MM.1S (cell line): Measurements from ENCODE around the gene CIB4.

Source experiments
- CTCF ChIP-seq: fragments of 300-600 bp; sonication (generic); IDR thresholded peaks from 2 replicates; pipeline ENCODE4 v1.5.1; 2016; ENCODE audit warnings: antibody characterized with exemption, low read length, mixed read lengths
- EZH2 ChIP-seq: fragments of 300-600 bp; sonication (generic); optimal IDR thresholded peaks from 2 replicates; pipeline ENCODE3; 2017; ENCODE audit warnings: low read depth, mild to moderate bottlenecking, antibody characterized with exemption, low read length, mixed read lengths

GRCh38 chr2:26561376-26561775 is 79.8 kb downstream of the CIB4 start:
- TF ChIP-seq CTCF (no peak), EZH2 (no peak)
